HL-60/S4 treated with retinoic acid at 250 ng/mL for 4 days and 3 days (cell line): Measurements from ENCODE around the gene GRAMD1C.

Source experiments
- in situ Hi-C: fragments of 300-500 bp; cut with MboI; formaldehyde crosslinking; loops from 2 replicates; pipeline ENCODE4 v1.7.0; 2022; ENCODE audit warnings: low sequenced_read_pairs

GRAMD1C gene

DNA sequence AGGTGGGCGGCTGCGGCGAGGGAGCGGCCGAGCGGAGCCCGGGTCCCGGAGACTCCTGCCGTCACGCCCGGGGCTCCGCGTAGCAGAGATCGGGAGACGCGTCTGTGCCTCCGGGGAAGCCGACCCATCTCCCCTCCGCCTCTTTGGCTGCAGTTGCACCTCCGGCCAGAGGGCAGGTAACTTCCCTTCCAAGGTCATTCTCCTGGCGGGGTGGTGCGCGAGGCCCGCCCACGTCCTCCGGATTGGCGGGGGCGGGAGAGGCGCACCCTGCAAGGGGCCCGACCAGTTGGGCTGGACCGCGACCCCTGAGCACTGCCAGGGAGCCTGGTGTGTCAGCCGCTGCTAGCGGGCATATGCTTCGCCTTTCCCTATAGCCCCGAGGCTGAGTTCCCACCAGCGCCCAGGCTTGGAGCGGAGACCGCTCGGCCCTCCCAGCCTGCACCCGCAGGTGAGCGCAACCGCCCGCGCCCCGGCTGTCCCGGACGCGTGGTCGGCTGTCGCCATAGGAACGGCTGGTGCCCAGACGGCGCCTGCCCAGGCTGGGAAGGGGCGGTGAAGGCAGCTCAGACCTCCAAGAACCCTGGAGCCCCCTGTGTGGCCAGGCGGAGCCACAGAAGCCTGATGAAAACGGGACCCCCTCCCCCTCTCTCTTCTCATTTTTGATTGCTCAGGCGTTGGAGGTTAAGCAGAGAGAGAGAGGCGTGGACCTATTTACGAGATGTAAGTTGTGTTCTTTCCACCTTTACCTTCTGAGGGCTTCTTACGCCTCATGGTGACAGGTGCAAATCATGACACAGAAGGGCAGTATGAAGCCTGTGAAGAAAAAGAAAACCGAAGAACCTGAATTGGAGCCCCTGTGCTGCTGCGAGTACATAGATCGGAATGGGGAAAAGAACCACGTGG, 109.7 kb downstream of the GRAMD1C start:
- in situ Hi-C loops = no loop called here

DNA sequence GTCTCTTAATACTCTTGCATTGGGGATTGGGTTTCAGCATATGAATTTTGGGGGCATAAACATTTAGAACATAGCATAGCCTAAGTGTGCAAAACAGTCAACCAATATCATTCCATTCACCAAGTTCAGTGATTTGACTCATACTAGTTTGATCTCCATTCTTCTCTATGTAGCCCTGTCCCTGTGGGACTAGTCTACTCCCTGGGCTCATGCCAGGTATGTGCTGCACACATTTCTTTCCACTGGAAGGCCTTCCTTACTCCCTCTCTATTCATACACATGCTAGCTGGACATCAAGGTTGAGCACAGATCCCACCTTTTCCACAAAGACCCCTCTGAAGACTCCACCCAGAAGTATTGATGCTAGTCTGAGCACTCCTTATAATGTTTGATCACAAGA, 114.3 kb downstream of the GRAMD1C start:
- in situ Hi-C loops = no loop called here

DNA sequence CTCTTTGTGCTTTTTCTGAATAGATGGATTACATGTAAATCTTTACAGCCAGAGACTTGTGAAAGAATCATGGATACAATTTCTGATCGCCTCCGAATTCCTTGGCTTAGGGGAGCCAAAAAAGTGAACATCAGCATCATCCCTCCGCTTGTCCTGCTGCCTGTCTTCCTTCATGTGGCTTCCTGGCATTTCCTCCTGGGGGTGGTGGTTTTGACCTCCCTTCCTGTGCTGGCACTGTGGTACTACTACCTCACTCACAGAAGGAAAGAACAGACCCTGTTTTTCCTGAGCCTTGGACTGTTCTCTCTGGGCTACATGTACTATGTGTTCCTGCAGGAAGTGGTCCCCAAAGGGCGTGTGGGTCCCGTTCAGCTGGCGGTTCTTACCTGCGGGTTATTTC, 115.1 kb downstream of the GRAMD1C start:
- in situ Hi-C loops = no loop called here

DNA sequence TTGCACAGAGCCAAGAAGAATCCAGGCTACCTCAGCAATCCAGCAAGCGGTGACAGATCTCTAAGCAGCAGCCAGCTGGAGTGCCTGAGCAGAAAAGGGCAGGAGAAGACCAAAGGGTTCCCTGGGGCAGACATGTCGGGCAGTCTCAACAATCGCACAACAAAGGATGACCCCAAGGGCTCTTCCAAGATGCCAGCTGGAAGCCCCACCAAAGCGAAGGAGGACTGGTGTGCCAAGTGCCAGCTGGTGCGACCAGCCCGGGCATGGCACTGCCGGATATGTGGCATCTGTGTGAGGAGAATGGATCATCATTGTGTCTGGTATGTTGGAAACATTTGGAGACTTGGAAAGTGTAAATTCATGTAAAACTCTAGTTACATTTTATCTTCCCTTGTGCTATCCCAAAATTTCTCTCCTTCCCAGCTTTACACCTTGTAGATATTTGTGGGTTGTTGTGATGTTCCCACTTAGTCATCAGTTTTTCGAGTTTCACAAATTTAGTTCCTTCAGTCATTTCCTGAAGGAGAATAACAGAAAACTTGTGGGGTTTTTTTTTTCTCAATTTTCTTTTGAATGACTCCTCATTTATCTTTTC, 115.6 kb downstream of the GRAMD1C start:
- in situ Hi-C loops = no loop called here

DNA sequence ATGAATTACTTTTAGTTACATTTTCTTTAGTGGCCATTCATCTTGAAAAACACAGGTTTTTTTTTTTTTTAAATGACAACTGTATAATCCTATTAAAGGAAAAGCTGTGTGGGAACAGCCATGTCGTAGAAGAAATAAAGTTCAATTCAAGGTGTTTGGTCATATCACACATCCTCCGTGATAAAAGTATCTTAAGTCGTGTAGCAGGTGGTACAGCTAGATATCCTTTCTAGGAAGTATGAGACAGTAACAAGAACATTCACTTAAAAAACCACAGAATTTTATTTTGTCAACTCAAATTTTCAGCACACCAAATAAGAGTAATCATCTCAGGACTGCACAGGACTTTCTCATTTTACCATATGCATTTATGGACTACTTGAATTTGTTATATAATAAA, 125.3 kb downstream of the GRAMD1C start:
- in situ Hi-C loops = no loop called here

DNA sequence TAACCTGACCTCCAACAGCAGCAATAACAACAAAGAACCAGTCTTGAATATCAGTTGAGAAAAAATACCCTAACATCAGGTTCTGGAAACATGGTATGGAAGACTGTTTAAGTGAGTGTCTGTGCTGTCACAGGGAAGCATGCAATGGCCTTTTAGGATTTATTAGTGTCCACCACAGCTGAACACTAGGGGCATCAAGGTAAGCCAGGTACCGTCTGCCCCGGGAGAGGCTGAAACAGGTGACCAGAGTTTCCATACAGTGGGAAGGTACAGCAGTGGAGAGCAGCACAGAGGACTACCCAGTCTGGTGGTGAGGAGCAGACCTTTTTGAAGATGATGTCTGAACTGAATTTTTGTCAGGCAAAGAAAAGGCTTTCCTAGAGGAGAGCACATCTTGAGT, 127.6 kb downstream of the GRAMD1C start:
- in situ Hi-C loops = no loop called here

DNA sequence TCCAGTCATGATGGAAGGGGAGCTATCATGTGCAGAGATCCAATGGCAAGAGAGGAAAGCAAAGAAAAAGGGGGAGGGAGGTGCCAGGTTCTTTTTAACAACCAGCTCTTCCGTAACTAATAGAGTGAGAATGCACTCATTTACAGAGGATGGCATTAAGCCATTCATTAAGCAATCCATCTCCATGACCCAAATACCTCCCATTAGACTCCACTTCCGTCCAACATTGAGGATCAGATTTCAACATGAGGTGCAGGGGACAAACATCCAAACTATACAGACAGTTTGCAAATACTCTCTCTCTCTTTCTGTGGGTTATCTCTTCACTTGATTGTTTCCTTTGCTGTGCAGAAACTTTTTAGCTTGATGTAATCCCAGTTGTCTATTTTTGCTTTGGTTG, 130.4 kb downstream of the GRAMD1C start:
- in situ Hi-C loops = no loop called here

DNA sequence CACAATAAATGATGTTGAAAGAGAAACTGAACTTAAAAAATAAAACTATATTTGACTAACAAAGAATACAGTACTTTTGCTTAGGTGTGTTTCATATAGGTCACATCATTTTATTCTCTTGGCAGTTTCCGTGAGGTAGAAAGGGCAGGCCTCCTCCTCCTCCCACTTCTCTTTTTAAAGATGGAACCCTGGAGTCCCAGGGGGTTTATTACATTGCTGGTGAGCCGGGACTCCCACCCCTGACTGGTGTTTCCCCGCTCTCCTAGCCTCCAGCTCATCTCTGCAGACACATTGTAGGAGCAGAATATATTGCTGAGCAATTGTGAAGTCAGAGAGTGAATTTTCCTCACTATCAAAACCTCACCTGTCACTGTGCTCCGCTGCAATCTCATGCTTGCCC, 139.2 kb downstream of the GRAMD1C start:
- in situ Hi-C loops = no loop called here

DNA sequence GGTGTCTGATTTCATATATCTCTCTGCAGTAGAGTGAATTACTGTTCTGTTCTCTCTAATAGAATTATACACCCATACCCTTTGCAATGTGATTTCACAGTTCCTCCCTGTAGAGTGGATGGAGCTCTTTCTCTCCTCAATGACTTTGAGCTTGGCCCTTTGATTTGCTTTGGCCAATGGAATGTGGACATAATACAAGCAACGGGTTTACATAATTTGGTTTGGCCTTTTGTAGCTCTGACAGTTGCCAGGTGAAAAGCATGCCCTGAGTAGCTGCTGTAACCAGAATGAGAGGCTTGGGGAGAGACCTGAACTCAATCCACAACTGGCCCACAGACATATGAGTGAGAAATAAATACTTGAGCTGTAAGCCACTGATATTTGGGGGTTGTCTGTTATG, 141.3 kb downstream of the GRAMD1C start:
- in situ Hi-C loops = no loop called here

DNA sequence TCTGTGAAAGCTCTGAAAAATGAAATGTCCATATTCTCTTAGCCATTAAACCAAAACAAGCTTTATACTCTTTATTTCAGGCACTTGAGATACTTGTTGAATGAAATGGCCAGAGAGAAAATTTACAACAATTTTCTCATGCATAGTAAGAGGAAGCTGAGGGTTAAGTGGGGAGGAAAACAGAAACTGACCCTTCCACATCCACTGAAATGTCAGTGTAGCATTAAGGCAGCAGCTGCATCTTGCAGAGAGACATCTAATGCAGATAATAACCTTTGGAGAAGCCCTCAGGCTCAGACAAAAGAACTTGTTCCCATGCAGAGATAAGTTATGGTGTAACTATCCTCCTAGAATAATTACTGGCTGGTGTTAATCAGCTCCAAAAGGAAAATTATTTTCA, 143.2 kb downstream of the GRAMD1C start:
- in situ Hi-C loops = no loop called here

DNA sequence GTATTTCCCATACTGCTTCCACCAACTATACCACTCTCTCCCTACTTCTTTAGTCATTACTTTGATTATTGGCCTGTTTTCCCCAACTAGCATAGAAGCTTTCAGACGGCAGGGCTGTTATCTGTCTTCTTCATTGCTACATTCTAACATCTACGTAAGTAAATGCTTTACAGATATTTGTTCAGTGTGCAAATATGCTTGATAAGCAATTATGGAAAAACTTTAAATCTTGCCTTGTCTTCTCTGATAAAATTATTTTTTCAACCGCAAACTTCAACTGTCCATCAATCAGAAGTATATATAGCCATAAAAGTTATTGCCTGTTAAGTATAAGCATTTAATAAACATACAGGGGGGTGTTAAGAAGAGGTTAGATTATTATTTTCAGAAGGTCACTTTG, 145.0 kb downstream of the GRAMD1C start:
- in situ Hi-C loops = no loop called here

DNA sequence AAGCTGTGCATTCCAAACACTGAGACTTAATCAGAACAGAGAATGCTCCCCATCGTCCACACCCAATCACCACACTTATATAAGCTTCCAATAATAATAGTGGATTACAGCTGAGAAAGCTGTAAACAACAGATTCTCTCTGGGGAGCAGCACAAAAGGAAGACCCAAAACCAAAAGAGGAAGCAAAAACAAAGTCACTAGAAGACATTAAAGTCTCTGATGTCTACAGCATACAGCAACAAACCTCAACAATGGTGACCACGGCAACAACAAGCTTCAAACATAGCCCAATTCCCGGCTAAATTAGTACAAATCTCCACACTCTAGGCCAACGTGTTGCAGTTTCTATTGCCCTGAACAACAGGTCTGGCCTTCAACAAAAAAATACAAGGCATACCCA, 147.0 kb downstream of the GRAMD1C start:
- in situ Hi-C loops = no loop called here
